ENCODE measurements around the gene DDX54.
"Not testable (repeated sequence)": the region's sequence is repeated elsewhere in the genome, so short reads cannot be mapped to it uniquely, and the experiment has no call there.

Gene DDX54

GRCh38 chr12:113152196-113152834 is 33.0 kb downstream of the DDX54 start:
- no peak overlapping the region for H3K27ac ChIP-seq
- peak overlapping the region in 5 of 7 experiments; percentile 25 to 46 (median 35) for H3K4me3 ChIP-seq

DNA sequence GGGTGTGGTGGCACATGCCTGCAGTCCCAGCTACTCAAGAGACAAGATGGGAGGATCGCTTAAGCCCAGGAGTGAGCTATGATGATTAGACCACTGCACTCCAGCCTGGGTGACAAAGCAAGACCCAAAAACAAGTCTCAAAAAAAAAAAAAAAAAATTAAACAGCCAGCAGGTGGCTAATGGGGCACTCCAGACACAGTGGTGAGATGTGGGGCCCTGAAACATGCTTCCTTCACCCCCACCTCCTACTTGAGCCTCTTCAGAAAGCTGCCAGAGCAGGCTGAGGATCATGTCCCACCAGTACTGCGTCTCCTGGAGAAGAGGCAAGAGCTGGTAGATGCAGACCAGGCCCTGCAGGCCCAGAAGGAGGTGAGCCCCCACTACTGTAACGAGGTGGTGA is 33.6 kb downstream of the DDX54 start:
- no peak overlapping the region for H3K27ac ChIP-seq
- H3K4me3 ChIP-seq = no peak overlapping the region

DNA sequence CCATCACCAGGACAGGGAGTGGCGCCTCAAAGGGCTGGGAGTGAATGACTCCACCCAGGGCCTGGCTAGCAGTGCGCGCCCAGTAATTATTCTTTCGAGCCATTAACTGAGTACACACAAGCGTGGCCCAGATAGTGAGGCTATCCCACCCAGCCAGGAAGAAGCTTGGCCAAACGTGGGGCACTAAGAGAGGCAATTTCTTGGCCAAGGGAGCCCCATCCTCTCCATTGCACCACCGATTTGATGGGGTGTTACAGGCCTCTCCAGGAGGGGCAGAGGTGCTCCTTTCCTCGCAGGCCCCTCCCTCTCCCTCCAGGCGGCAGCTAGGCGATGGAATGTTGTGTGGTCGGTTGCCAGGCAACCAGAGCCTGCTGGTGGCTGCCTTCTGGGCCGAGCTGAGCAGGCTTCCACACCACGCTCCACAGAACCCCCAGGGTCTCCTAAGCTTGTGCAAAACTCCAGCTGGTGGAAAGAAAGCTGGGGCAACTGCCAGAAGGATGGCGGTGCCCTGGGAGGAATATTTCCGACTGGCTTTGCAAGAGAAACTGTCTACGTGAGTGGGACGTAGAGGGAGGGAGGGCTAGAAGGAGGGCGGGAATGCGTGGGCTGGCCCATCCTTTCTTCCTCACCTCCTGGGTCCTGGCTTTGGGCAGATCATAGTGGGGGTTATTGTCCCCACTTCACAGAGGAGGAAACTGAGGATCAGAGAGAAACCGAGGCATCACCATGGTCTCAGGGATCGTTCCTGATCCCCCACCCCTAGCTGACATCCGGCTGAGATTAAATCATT is 35.7 kb downstream of the DDX54 start, which contains the start of gene CFAP73:
TSS of gene CFAP73 (plus strand) at position 364 of the 790 bp plus-strand sequence. CDS start at position 498, 134 bp downstream.
- H3K27ac ChIP-seq = peak within 1 kb of the TSS in 5 of 21 experiments; percentile 19 to 69 (median 23)
- H3K4me3 ChIP-seq = no peak within 1 kb of the TSS

GRCh38 chr12:113146999-113147398 is 38.3 kb downstream of the DDX54 start:
- Histone ChIP-seq H3K4me3 (no peak overlapping the region), H3K27ac (no peak overlapping the region)

DNA sequence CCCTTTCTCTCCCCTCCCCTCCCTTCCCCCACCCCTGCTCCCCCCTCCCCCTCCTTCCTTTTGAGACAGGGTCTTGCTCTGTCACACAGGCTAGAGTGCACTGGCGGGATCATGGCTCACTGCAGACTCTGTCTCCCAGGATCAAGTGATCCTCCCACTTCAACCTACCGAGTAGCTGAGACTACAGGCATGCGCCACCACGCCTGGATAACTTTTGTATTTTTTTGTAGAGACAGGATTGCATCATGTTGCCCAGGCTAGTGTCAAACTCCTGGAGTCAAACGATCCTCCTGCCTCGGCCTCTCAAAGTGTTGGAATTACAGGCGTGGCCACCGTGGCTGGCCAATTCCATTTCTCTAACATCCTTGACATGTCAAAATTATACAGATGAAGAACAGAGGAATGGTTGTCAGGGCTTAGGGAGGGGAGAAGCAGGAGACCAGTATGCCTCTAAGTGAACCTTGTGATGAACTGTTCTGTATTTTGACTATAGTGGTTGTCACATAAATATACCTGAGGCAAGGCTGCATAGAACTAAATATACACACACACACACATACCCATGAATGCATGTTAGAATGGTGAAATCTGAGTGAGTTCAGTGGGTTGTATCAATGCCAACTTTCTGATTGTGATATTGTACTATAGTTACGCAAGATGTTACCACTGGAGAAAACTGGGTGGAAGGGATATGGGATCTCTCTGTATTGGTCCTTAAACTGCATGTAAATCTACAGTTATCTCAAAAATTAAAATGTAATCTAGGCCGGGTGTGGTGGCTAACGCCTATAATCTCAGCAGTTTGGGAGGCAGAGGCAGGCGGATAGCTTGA is 39.3 kb downstream of the DDX54 start:
- Histone ChIP-seq H3K4me3 (no peak overlapping the region), H3K27ac (no peak overlapping the region)

DNA sequence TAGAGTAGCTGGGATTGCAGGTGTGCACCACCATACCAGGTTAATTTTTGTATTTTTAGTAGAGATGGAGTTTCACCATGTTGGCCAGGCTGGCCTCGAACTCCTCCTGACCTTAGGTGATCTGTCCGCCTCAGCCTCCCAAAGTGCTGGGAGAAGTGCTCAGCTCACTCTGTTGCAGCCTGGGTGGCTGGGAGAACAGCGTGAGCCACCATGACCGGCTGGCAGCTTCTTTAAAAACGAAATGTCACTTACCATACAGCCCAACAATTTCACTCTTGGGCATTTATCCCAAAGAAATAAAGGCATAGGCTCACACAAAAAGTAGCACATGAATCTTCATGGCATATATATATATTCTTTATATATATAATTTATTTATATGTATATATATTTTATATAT is 40.5 kb downstream of the DDX54 start:
- H3K27ac ChIP-seq = no peak overlapping the region
- no peak overlapping the region for H3K4me3 ChIP-seq

GRCh38 chr12:113143959-113144358 is 41.3 kb downstream of the DDX54 start:
- peak overlapping the region in 2 of 21 experiments; percentile 66 for H3K27ac ChIP-seq
- H3K4me3 ChIP-seq = no peak overlapping the region

GRCh38 chr12:113142886-113143332 is 42.4 kb downstream of the DDX54 start:
- Histone ChIP-seq H3K27ac (peak overlapping the region in 18 of 21 experiments; percentile 28 to 78 (median 64)), H3K4me3 (no peak overlapping the region)

GRCh38 chr12:113142173-113142885 is 42.9 kb downstream of the DDX54 start:
- H3K4me3 ChIP-seq = no peak overlapping the region
- H3K27ac ChIP-seq = peak overlapping the region in 19 of 21 experiments; percentile 28 to 78 (median 66)

- peak overlapping the region in 16 of 21 experiments; percentile 28 to 78 (median 64) for H3K27ac ChIP-seq
Observed at GRCh38 chr12:113141716-113142115, 43.6 kb downstream of the DDX54 start.

DNA sequence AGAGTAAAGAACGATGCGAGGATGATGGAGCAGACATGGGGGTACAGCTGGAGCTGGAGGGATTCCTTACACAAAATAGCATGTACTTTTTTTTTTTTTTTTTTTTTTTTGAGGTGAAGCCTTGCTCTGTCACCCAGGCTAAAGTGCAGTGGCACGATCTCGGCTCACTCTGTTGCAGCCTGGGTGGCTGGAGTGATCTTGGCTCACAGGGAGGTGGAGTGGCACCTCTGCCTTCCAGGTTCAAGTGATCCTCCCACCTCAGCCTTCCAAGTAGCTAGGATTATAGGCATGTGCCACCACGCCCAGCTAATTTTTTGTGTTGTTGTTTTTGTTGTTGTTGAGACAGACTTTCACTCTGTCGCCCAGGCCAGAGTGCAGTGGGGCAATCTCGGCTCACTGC is 44.6 kb downstream of the DDX54 start:
- H3K4me3 ChIP-seq = no peak overlapping the region
- H3K27ac ChIP-seq = no peak overlapping the region

More at GRCh38 chr12:113141716-113142115, 43.6 kb downstream of the DDX54 start:
- H3K4me3 ChIP-seq = not testable (repeated sequence)

DNA sequence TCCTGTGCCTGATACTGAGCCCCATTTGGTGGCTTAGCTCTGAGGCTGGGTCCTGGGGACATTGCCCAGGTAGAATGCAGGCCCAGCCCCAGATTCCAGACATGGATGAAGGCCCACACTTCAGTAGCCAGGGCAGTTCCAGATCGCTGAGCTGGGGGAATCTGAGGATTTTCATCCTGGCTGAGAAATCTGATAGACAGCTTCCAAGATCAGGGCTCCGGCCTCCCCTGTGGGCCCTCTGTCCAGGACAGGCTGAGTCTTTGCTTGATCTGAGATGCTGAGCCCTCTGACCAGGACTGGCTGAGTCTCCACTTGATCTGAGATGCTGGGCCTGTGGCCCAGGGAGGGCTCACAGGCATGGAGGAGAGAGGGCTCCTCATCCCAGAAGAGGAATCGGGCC is 46.5 kb downstream of the DDX54 start:
- no peak overlapping the region for H3K27ac ChIP-seq
- H3K4me3 ChIP-seq = no peak overlapping the region

DNA sequence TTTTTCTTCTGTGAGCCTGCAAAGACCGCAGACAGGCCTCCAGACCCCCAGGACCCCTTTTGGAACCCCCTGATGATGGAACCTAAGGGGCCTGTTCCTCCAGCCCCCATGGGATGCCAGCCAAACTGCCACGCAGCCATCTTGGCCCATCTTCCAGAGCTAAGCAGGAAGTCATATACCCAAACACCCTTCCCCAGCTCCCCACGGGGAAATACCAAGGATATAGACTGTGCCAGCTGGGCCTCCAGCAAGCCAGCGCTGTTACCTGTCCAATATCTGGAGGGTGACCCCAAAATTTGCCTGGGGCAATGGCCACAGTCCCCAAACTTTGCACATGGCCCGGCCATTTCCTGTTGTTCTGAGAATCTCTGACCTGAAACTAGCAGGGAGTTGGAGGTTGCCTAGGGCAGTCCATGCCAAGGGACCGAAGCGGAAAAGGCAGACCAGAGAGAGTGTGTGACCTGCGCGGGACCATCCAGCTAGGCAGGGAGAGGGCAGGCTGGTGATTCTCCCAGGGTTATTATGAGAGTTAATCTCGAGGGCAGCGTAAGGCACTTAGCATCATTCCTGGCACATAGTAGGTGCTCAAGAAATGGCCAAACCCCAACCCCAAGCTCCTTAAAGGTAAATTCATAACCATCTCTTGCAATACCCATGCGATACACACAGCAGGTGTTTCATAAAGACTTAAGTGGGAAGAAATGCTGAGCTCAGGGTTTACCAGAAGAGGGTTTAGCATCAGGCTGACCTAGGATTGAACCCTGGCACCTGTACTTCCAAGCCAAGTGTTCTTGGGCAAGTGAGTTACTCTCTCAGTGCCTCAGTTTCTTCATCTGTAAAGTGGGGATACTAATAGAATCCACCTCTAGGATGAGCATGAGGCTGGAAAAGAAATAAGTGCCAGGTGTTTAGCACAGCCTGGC is 47.2 kb downstream of the DDX54 start:
- peak overlapping the region in 2 of 21 experiments; percentile 9 to 91 for H3K27ac ChIP-seq
- no peak overlapping the region for H3K4me3 ChIP-seq

GRCh38 chr12:113136990-113137511 is 48.2 kb downstream of the DDX54 start:
- peak overlapping the region in 8 of 21 experiments; percentile 17 to 91 (median 68) for H3K27ac ChIP-seq
- H3K4me3 ChIP-seq = no peak overlapping the region

GRCh38 chr12:113136128-113136989 is 48.9 kb downstream of the DDX54 start:
- Histone ChIP-seq H3K27ac (peak overlapping the region in 16 of 21 experiments; percentile 14 to 91 (median 48)), H3K4me3 (peak overlapping the region in 4 of 7 experiments; percentile 28 to 48 (median 40))

DNA sequence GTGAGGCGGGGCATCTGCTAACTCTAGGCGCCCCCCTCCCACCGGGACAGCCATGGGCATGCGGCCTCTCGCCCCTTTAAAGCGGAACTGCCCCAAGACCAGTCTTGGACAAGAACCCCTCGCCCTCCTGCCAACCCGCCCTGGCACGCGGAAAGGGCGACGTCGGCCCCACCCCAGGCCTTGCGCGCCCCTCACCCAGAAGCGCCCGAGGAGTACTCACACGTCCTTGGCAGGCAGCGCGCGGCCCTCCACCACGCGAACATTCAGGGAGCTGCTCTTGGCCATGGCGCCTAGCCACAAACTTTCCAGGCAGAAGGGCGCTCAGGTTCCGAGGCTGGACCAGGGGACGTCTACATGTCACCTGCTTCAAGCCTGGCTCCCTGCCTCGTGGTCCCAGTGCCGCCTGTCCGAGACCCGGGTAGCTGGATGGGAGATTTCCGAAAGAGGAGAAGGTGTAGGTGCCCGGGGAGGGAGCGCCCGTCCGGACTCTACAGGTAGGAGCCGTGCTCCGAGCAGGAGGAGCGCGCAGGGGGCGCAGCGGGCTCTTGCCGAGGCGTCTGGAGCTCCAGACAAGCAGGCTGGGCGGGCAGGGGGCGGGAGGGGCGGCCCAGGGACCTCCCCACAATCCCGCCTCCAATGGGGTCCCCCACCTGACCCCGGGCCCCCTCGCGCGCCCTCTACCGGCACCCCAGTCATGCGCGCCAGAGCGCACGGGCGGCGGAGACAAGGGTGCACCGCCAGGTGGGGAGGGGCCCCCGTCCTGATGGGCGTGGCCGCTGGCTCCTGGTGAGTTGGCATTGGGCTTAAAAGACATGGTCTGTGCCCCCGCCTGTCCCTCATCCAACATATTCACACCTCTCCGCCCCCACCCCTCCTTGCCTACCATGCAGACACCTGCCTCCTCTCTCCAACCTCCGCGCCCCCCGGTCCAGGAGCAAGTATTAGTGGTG is 49.8 kb downstream of the DDX54 start, which contains the start of gene RASAL1:
TSS of gene RASAL1 (minus strand) at position 584 of the 950 bp plus-strand sequence. CDS start at position 285, 299 bp downstream.
- Histone ChIP-seq H3K27ac (peak within 1 kb of the TSS in 20 of 21 experiments; percentile 27 to 91 (median 64)), H3K4me3 (peak within 1 kb of the TSS; percentile 11 to 48 (median 35))
